SK-N-SH (cell line): Measurements from ENCODE around the gene VTI1B. TPM values are rescaled to one million over a fixed set of nuclear protein-coding genes. Genes with fewer than 3 reads are reported as not detected.

ENCODE experiments used
- CTCF ChIA-PET: fragments of 300-600, 350-600 bp; formaldehyde crosslinking; extraction: SDS; loops from one replicate; lab custom pipeline; 2021; lab: Yijun Ruan, JAX
- POLR2A ChIA-PET: fragments of 350-600 bp; sonication (Branson Sonifier 250); formaldehyde crosslinking; extraction: SDS; loops from one replicate; lab custom pipeline; 2020; ENCODE audit warnings: antibody characterized with exemption, inconsistent platforms; lab: Yijun Ruan, JAX
- DNase-seq: peaks from one replicate; pipeline ENCODE4 v3.0.0; 2012
- H2AFZ ChIP-seq: fragments of 200-600 bp; sonication (generic); 2 replicates; pipeline ENCODE4 v1.8.1; 2016; ENCODE audit warnings: antibody characterized with exemption, mild to moderate bottlenecking, low read depth
- H3F3A ChIP-seq: fragments of 200-600 bp; sonication (generic); replicated peaks from 2 replicates; pipeline ENCODE3; 2016; ENCODE audit warnings: antibody characterized with exemption, mild to moderate bottlenecking; ENCODE audit not compliant: insufficient read depth
- H3K27ac ChIP-seq, 2 experiments: fragments of 200-500 bp in 1 of 2; fragments of 200-600 bp in 1 of 2; sonication (Bioruptor generic) in 1 of 2; sonication (generic), shearing (Covaris generic) in 1 of 2; 2 replicates each; pipeline versions ENCODE4 v1.5.1 to v1.6.1; 2014 to 2016; ENCODE audit warnings: low read depth in 2 of 2, inconsistent platforms in 1 of 2, low read length in 1 of 2, mild to moderate bottlenecking in 1 of 2, mixed read lengths in 1 of 2
- H3K27me3 ChIP-seq: fragments of 200-600 bp; sonication (generic), shearing (Covaris generic); 2 replicates; pipeline ENCODE4 v1.6.1; 2016; ENCODE audit warnings: mixed run types; ENCODE audit not compliant: insufficient read depth
- H3K36me3 ChIP-seq, 2 experiments: fragments of 200-500 bp in 1 of 2; fragments of 200-600 bp in 1 of 2; sonication (Bioruptor generic) in 1 of 2; sonication (generic) in 1 of 2; replicated peaks in 1 of 2; 2 replicates each; pipeline versions ENCODE3 to v1.5.1; 2014 to 2016; ENCODE audit warnings: low read length in 1 of 2, mild to moderate bottlenecking in 1 of 2; ENCODE audit not compliant: insufficient read depth in 2 of 2, control insufficient read depth in 1 of 2
- H3K4me1 ChIP-seq, 2 experiments: fragments of 200-500 bp in 1 of 2; fragments of 200-600 bp in 1 of 2; sonication (Bioruptor generic) in 1 of 2; sonication (generic), shearing (Covaris generic) in 1 of 2; 2 replicates each; pipeline versions ENCODE4 v1.5.1 to v1.6.1; 2014 to 2016; ENCODE audit warnings: low read depth in 1 of 2, low read length in 1 of 2, mixed run types in 1 of 2; ENCODE audit not compliant: insufficient read depth in 2 of 2, control insufficient read depth in 1 of 2
- H3K4me2 ChIP-seq: fragments of 200-600 bp; sonication (generic), shearing (Covaris generic); 2 replicates; pipeline ENCODE4 v1.6.1; 2017; ENCODE audit warnings: mixed run types
- H3K4me3 ChIP-seq, 2 experiments: fragments of 200-500 bp in 1 of 2; fragments of 200-600 bp in 1 of 2; sonication (Bioruptor generic) in 1 of 2; sonication (generic), shearing (Covaris generic) in 1 of 2; 2 replicates each; pipeline versions ENCODE4 v1.5.1 to v1.8.1; 2014 to 2016; ENCODE audit warnings: low read depth in 2 of 2, inconsistent platforms in 1 of 2, low read length in 1 of 2, mild to moderate bottlenecking in 1 of 2, mixed read lengths in 1 of 2, moderate library complexity in 1 of 2
- H3K79me2 ChIP-seq: fragments of 200-600 bp; sonication (generic); 2 replicates; pipeline ENCODE4 v1.8.1; 2017; ENCODE audit warnings: mild to moderate bottlenecking; ENCODE audit not compliant: insufficient read depth
- H3K9ac ChIP-seq: fragments of 200-600 bp; sonication (generic); 2 replicates; pipeline ENCODE4 v1.6.1; 2017; ENCODE audit warnings: mixed run types
- H3K9me2 ChIP-seq: fragments of 200-600 bp; sonication (generic); 2 replicates; pipeline ENCODE4 v1.6.1; 2017; ENCODE audit warnings: mixed run types
- H3K9me3 ChIP-seq: fragments of 200-600 bp; sonication (generic); 2 replicates; pipeline ENCODE4 v1.6.1; 2017; ENCODE audit warnings: mixed run types, mild to moderate bottlenecking, moderate library complexity
- H4K20me1 ChIP-seq: fragments of 200-600 bp; sonication (generic); 2 replicates; pipeline ENCODE4 v1.6.1; 2017; ENCODE audit warnings: mild to moderate bottlenecking, mixed run types; ENCODE audit not compliant: insufficient read depth
- CHD2 ChIP-seq: fragments of 150-350 bp; IDR thresholded peaks from 2 replicates; pipeline ENCODE4 v1.6.1; 2018; ENCODE audit warnings: low read length; ENCODE audit not compliant: partially characterized antibody
- EP300 ChIP-seq, 2 experiments: IDR thresholded peaks; 2 replicates each; pipeline versions ENCODE4 v1.4.0 to v1.6.1; 2012; ENCODE audit warnings: borderline replicate concordance in 1 of 2, low read depth in 1 of 2, low read length in 1 of 2
- EZH2phosphoT487 ChIP-seq: fragments of 200-600 bp; sonication (generic); IDR thresholded peaks from 2 replicates; pipeline ENCODE4 v1.6.1; 2017; ENCODE audit warnings: low read depth, mixed run types, mild to moderate bottlenecking, antibody characterized with exemption, moderate library complexity, borderline replicate concordance
- FOXJ3 ChIP-seq: sonication (generic); formaldehyde crosslinking; IDR thresholded peaks from 2 replicates; pipeline ENCODE4 v1.5.1; 2020; ENCODE audit warnings: mild to moderate bottlenecking, missing genetic modification reagents
- FOXM1 ChIP-seq: IDR thresholded peaks from 2 replicates; pipeline ENCODE4 v1.4.0; 2012; ENCODE audit warnings: low read depth, mild to moderate bottlenecking
- GATA2 ChIP-seq: sonication (generic); formaldehyde crosslinking; IDR thresholded peaks from 2 replicates; pipeline ENCODE4 v1.5.0; 2020; ENCODE audit warnings: mild to moderate bottlenecking, missing genetic modification reagents
- MXI1 ChIP-seq: IDR thresholded peaks from 2 replicates; pipeline ENCODE4 v1.6.1; 2012; ENCODE audit warnings: mild to moderate bottlenecking, low read depth, low read length, improper control_type of control experiment
- NFIC ChIP-seq: IDR thresholded peaks from 2 replicates; pipeline ENCODE4 v1.4.0; 2012; ENCODE audit warnings: borderline replicate concordance
- POLR2AphosphoS5 ChIP-seq: IDR thresholded peaks from 2 replicates; pipeline ENCODE4 v1.6.1; 2012; ENCODE audit warnings: low read depth, low read length
- RAD21 ChIP-seq: IDR thresholded peaks from 2 replicates; pipeline ENCODE4 v1.6.1; 2012; ENCODE audit warnings: mild to moderate bottlenecking, low read length
- RCOR1 ChIP-seq: fragments of 150-350 bp; IDR thresholded peaks from 2 replicates; pipeline ENCODE4 v1.6.1; 2017; ENCODE audit warnings: antibody characterized with exemption, low read length
- RFX5 ChIP-seq: IDR thresholded peaks from 2 replicates; pipeline ENCODE4 v1.6.1; 2012; ENCODE audit warnings: mild to moderate bottlenecking, improper control_type of control experiment, low read length
- RXRA ChIP-seq: IDR thresholded peaks from 2 replicates; pipeline ENCODE4 v1.4.0; 2012; ENCODE audit warnings: low read depth, mild to moderate bottlenecking, borderline replicate concordance
- SIN3A ChIP-seq: IDR thresholded peaks from 2 replicates; pipeline ENCODE4 v1.6.1; 2012; ENCODE audit warnings: low read depth, mild to moderate bottlenecking, low read length, moderate library complexity, borderline replicate concordance
- SMC3 ChIP-seq: IDR thresholded peaks from 2 replicates; pipeline ENCODE4 v1.6.1; 2012; ENCODE audit warnings: low read depth, low read length, improper control_type of control experiment
- TAF1 ChIP-seq: IDR thresholded peaks from 2 replicates; pipeline ENCODE4 v1.6.1; 2012; ENCODE audit warnings: low read depth, mild to moderate bottlenecking, low read length, moderate library complexity, borderline replicate concordance
- TCF12 ChIP-seq: IDR thresholded peaks from 2 replicates; pipeline ENCODE4 v1.4.0; 2012
- TEAD4 ChIP-seq: IDR thresholded peaks from 2 replicates; pipeline ENCODE4 v1.4.0; 2012; ENCODE audit warnings: mild to moderate bottlenecking, borderline replicate concordance; ENCODE audit not compliant: insufficient read depth
- WGBS: methylation state at CpG from one replicate; pipeline ENCODE4 v1.1.6; 2017; ENCODE audit warnings: low lambda C conversion rate; 5-methylcytosine and 5-hydroxymethylcytosine counted together
- polyA plus RNA-seq, 3 experiments: library from polyadenylated mRNA; depleted of rRNA; stranded (reverse); fragments of >200 nt; gene quantifications; 2 replicates each; pipeline ENCODE4 v1.2.3, GENCODE V29; 2012
- TF ChIP-seq, protein P1 (sequence below): IDR thresholded peaks from 2 replicates; pipeline ENCODE4; 2012
- TF ChIP-seq, protein P2 (sequence below): IDR thresholded peaks from 2 replicates; pipeline ENCODE4 v1.4.0; 2012; ENCODE audit warnings: low read depth, borderline replicate concordance
- TF ChIP-seq, protein P3 (sequence below): IDR thresholded peaks from 2 replicates; pipeline ENCODE4 v1.4.0; 2012; ENCODE audit warnings: low read depth, borderline replicate concordance

Gene VTI1B
- polyA plus RNA-seq, 1 of the 3 experiments (the other 2 are of a cell fraction), result 59.2 TPM

DNA sequence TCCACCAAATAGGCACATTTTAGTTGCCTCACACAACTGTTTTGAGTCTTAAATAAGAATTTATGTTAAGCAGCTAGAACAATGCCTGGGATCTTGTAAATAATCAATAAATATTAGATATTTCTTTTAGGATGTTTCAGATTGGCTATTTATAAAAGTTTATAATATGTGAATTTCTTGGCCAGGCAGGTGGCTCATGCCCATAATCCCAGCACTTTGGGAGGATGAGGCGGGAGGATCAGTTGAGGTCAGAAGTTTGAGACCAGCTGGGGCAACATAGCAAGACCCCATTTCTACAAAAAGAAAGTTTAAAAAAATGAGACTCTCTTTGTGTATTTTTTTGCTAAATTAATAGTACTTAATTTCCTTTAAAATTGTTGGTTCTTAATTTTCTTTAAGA, 33.0 kb downstream of the VTI1B start:
- no peak for DNase-seq
- peaks cover 0 to 11% of the 10 kb centered on the region in 2 experiments for H3K36me3 ChIP-seq
- H2AFZ ChIP-seq, result no peak overlapping the region
- no peaks in the 10 kb centered on the region for H3K27me3 ChIP-seq
- no peak overlapping the region for H3K4me2 ChIP-seq
- ChIA-PET POLR2A (no interaction called here), CTCF (interaction anchor here (1.1 to 1.2 kb wide), 2 partner anchors 23 to 25 kb away, joined by 3 to 6 read pairs; no protein-coding TSS in a partner anchor)
- no peak overlapping the region for H3K4me3 ChIP-seq
- H4K20me1 ChIP-seq, result no peaks in the 10 kb centered on the region
- H3K9me3 ChIP-seq, result no peaks in the 10 kb centered on the region
- 95% methylated on average over 1 of the region's 1 CpG for WGBS
- TF ChIP-seq EZH2phosphoT487, result no peak
- TF ChIP-seq SMC3, result no peak
- no peak for TF ChIP-seq POLR2AphosphoS5
- TF ChIP-seq GATA2 (CRISPR knock-in tag), result no peak
- TF ChIP-seq RXRA, result no peak
- no peak for TF ChIP-seq SIN3A
- no peak for TF ChIP-seq TAF1
- TF ChIP-seq TCF12, result no peak
- TF ChIP-seq RAD21, result no peak
- TF ChIP-seq NFIC, result no peak
- TF ChIP-seq MXI1, result no peak
- TF ChIP-seq EP300 (IDR thresholded peaks at IDR 0.05; ENCODE audit: borderline replicate concordance in 1 of 2, low read depth in 1 of 2, low read length in 1 of 2), result no peak
- TF ChIP-seq CHD2, result no peak
- TF ChIP-seq, protein P1, sequence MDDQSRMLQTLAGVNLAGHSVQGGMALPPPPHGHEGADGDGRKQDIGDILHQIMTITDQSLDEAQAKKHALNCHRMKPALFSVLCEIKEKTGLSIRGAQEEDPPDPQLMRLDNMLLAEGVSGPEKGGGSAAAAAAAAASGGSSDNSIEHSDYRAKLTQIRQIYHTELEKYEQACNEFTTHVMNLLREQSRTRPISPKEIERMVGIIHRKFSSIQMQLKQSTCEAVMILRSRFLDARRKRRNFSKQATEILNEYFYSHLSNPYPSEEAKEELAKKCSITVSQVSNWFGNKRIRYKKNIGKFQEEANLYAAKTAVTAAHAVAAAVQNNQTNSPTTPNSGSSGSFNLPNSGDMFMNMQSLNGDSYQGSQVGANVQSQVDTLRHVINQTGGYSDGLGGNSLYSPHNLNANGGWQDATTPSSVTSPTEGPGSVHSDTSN, result no peak
- TF ChIP-seq FOXJ3, result no peak
- TF ChIP-seq RFX5, result no peak
- no peak for TF ChIP-seq RCOR1
- H3K9me2 ChIP-seq, result no peaks in the 10 kb centered on the region
- H3K9ac ChIP-seq, result no peak overlapping the region
- no peak overlapping the region for H3K27ac ChIP-seq
- H3K4me1 ChIP-seq, result no peaks in the 10 kb centered on the region
- H3K79me2 ChIP-seq, result no peaks in the 10 kb centered on the region
- H3F3A ChIP-seq, result no peaks in the 10 kb centered on the region

DNA sequence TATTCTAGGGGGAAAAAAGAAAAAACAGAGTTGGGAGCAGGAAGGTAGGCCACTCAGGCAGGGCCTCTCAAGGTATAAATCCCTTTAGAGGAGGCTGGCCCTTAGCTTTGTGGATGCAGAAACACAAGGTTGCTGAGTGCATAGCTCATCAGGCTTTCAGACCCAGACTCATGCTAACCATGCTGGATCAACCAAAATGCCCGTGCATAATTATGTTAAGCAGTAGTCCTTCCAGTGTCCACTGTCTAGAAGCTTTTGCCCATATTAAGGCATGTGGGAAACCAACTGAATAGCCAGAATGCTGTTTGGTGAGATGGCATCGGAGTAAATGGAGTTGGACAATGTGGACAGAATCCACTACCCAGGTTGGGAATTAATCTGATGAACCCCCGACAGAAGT, 35.8 kb downstream of the VTI1B start:
- CTCF ChIA-PET, result no interaction called here
- WGBS, result 95% methylated on average over 3 of the region's 3 CpGs

More for the DNA sequence above, 35.8 kb downstream of the VTI1B start:
- Histone ChIP-seq H4K20me1 (no peaks in the 10 kb centered on the region), H3K9me2 (no peaks in the 10 kb centered on the region), H3K9me3 (no peaks in the 10 kb centered on the region), H3K4me2 (no peak overlapping the region), H3K27ac (no peak overlapping the region), H3K4me3 (no peak overlapping the region), H3K4me1 (no peaks in the 10 kb centered on the region), H3K79me2 (no peaks in the 10 kb centered on the region), H3K27me3 (no peaks in the 10 kb centered on the region), H3K36me3 (no peaks in the 10 kb centered on the region), H3K9ac (no peak overlapping the region), H2AFZ (no peak overlapping the region), H3F3A (no peaks in the 10 kb centered on the region)
- no peak for TF ChIP-seq TEAD4
- no peak for TF ChIP-seq RXRA
- no peak for TF ChIP-seq SIN3A
- TF ChIP-seq FOXM1, result no peak
- TF ChIP-seq, protein P2, sequence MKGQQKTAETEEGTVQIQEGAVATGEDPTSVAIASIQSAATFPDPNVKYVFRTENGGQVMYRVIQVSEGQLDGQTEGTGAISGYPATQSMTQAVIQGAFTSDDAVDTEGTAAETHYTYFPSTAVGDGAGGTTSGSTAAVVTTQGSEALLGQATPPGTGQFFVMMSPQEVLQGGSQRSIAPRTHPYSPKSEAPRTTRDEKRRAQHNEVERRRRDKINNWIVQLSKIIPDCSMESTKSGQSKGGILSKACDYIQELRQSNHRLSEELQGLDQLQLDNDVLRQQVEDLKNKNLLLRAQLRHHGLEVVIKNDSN, result no peak
- TF ChIP-seq, protein P3, sequence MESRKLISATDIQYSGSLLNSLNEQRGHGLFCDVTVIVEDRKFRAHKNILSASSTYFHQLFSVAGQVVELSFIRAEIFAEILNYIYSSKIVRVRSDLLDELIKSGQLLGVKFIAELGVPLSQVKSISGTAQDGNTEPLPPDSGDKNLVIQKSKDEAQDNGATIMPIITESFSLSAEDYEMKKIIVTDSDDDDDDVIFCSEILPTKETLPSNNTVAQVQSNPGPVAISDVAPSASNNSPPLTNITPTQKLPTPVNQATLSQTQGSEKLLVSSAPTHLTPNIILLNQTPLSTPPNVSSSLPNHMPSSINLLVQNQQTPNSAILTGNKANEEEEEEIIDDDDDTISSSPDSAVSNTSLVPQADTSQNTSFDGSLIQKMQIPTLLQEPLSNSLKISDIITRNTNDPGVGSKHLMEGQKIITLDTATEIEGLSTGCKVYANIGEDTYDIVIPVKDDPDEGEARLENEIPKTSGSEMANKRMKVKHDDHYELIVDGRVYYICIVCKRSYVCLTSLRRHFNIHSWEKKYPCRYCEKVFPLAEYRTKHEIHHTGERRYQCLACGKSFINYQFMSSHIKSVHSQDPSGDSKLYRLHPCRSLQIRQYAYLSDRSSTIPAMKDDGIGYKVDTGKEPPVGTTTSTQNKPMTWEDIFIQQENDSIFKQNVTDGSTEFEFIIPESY, result no peak
- DNase-seq, result no peak
- POLR2A ChIA-PET, result no interaction called here
